Dendritic cell treated with granulocyte-macrophage colony-stimulating factor and Interleukin-4, amounts not matched to agents 40 ng/mL and 50 ng/mL, for 4 days (primary cell): Measurements from ENCODE around the gene LRCH4.
"Not testable (repeated sequence)": the region's sequence is repeated elsewhere in the genome, so short reads cannot be mapped to it uniquely, and the experiment has no call there.

Experiments
- H3K27ac Mint-ChIP-seq: one replicate; pipeline ENCODE4 v1.8.0; 2022; ENCODE audit warnings: mild to moderate bottlenecking, mixed read lengths
- H3K27me3 Mint-ChIP-seq: one replicate; pipeline ENCODE4 v1.8.0; 2022; ENCODE audit warnings: mild to moderate bottlenecking, mixed read lengths
- H3K36me3 Mint-ChIP-seq: one replicate; pipeline ENCODE4 v1.8.0; 2022; ENCODE audit warnings: low read depth, mixed read lengths
- H3K4me1 Mint-ChIP-seq: one replicate; pipeline ENCODE4 v1.8.0; 2022; ENCODE audit warnings: low read depth, mixed read lengths
- H3K4me3 Mint-ChIP-seq: one replicate; pipeline ENCODE4 v1.8.0; 2022; ENCODE audit warnings: mild to moderate bottlenecking, moderate library complexity, mixed read lengths
- H3K9me3 Mint-ChIP-seq: one replicate; pipeline ENCODE4 v1.8.0; 2022; ENCODE audit warnings: mixed read lengths
- intact Hi-C: fragments of 100-400 bp; cut with micrococcal nuclease; formaldehyde crosslinking; loops from one replicate; pipeline ENCODE4 v1.15.0; 2022

The LRCH4 gene

GRCh38 chr7:100572949-100573675 lies 12.8 kb downstream of the LRCH4 start:
- Mint-ChIP-seq H3K27ac (no peak overlapping the region), H3K36me3 (no peaks in the 10 kb centered on the region), H3K4me3 (no peak overlapping the region), H3K4me1 (peaks cover 61% of the 10 kb centered on the region), H3K27me3 (peaks cover 59% of the 10 kb centered on the region), H3K9me3 (no peaks in the 10 kb centered on the region)
- intact Hi-C loops = no loop called here

- Mint-ChIP-seq H3K4me3 (no peak overlapping the region), H3K27me3 (peaks cover 61% of the 10 kb centered on the region), H3K9me3 (no peaks in the 10 kb centered on the region), H3K27ac (peak overlapping the region; percentile 30), H3K4me1 (peaks cover 61% of the 10 kb centered on the region), H3K36me3 (no peaks in the 10 kb centered on the region)
- intact Hi-C loops = no loop called here
These were observed 13.5 kb downstream of the LRCH4 start for GRCh38 chr7:100572281-100572948.

GRCh38 chr7:100571829-100572116 lies 14.2 kb downstream of the LRCH4 start:
- H3K4me3 Mint-ChIP-seq = no peak overlapping the region
- intact Hi-C loops = no loop called here
- H3K27ac Mint-ChIP-seq = peak overlapping the region; percentile 30
- H3K4me1 Mint-ChIP-seq = peaks cover 61% of the 10 kb centered on the region
- H3K27me3 Mint-ChIP-seq = peaks cover 61% of the 10 kb centered on the region
- peaks cover 6% of the 10 kb centered on the region for H3K36me3 Mint-ChIP-seq
- no peaks in the 10 kb centered on the region for H3K9me3 Mint-ChIP-seq

GRCh38 chr7:100570954-100571828 lies 14.7 kb downstream of the LRCH4 start:
- Mint-ChIP-seq H3K27ac (no peak overlapping the region), H3K36me3 (peaks cover 12% of the 10 kb centered on the region), H3K4me1 (peaks cover 61% of the 10 kb centered on the region), H3K27me3 (peaks cover 61% of the 10 kb centered on the region), H3K4me3 (no peak overlapping the region), H3K9me3 (no peaks in the 10 kb centered on the region)
- intact Hi-C loops = no loop called here

GRCh38 chr7:100568896-100569844 lies 16.8 kb downstream of the LRCH4 start:
- H3K36me3 Mint-ChIP-seq = peaks cover 32% of the 10 kb centered on the region
- peak overlapping the region; percentile 59 for H3K4me3 Mint-ChIP-seq
- intact Hi-C loops = no loop called here
- H3K4me1 Mint-ChIP-seq = peaks cover 51% of the 10 kb centered on the region
- no peaks in the 10 kb centered on the region for H3K9me3 Mint-ChIP-seq
- peak overlapping the region; percentile 11 for H3K27ac Mint-ChIP-seq
- peaks cover 54% of the 10 kb centered on the region for H3K27me3 Mint-ChIP-seq

GRCh38 chr7:100568176-100568895 lies 17.6 kb downstream of the LRCH4 start:
- intact Hi-C loops = no loop called here
- Mint-ChIP-seq H3K4me1 (peaks cover 56% of the 10 kb centered on the region), H3K36me3 (peaks cover 41% of the 10 kb centered on the region), H3K4me3 (no peak overlapping the region), H3K27me3 (peaks cover 50% of the 10 kb centered on the region), H3K9me3 (no peaks in the 10 kb centered on the region), H3K27ac (no peak overlapping the region)

GRCh38 chr7:100567751-100568175 lies 18.2 kb downstream of the LRCH4 start:
- no peaks in the 10 kb centered on the region for H3K9me3 Mint-ChIP-seq
- H3K36me3 Mint-ChIP-seq = peaks cover 46% of the 10 kb centered on the region
- no peak overlapping the region for H3K4me3 Mint-ChIP-seq
- H3K27ac Mint-ChIP-seq = no peak overlapping the region
- intact Hi-C loops = no loop called here
- H3K4me1 Mint-ChIP-seq = peaks cover 50% of the 10 kb centered on the region
- peaks cover 44% of the 10 kb centered on the region for H3K27me3 Mint-ChIP-seq

- H3K4me3 Mint-ChIP-seq = no peak overlapping the region
These were observed 18.7 kb downstream of the LRCH4 start for GRCh38 chr7:100567031-100567730.

GRCh38 chr7:100566018-100566531 lies 19.9 kb downstream of the LRCH4 start:
- intact Hi-C loops = no loop called here
- Mint-ChIP-seq H3K27me3 (peaks cover 27% of the 10 kb centered on the region), H3K36me3 (peaks cover 63% of the 10 kb centered on the region), H3K4me3 (no peak overlapping the region), H3K27ac (no peak overlapping the region), H3K9me3 (no peaks in the 10 kb centered on the region), H3K4me1 (peaks cover 34% of the 10 kb centered on the region)

More at GRCh38 chr7:100567031-100567730, 18.7 kb downstream of the LRCH4 start:
- Mint-ChIP-seq H3K27me3 (peaks cover 38% of the 10 kb centered on the region), H3K36me3 (peaks cover 52% of the 10 kb centered on the region), H3K9me3 (no peaks in the 10 kb centered on the region), H3K27ac (no peak overlapping the region), H3K4me1 (peaks cover 45% of the 10 kb centered on the region)
- intact Hi-C loops = no loop called here

- Mint-ChIP-seq H3K4me3 (no peak overlapping the region), H3K9me3 (no peaks in the 10 kb centered on the region), H3K36me3 (peaks cover 72% of the 10 kb centered on the region), H3K27ac (no peak overlapping the region), H3K27me3 (peaks cover 20% of the 10 kb centered on the region), H3K4me1 (peaks cover 26% of the 10 kb centered on the region)
- intact Hi-C loops = loop anchor here (2.0 kb wide), 1 partner anchor 160 kb away; no protein-coding TSS in a partner anchor
These were observed 20.8 kb downstream of the LRCH4 start for GRCh38 chr7:100565133-100565571.

- H3K4me3 Mint-ChIP-seq, H3K27ac Mint-ChIP-seq, H3K9me3 Mint-ChIP-seq: not testable (repeated sequence)
- Mint-ChIP-seq H3K4me1 (peaks cover 18% of the 10 kb centered on the region), H3K36me3 (peaks cover 72% of the 10 kb centered on the region), H3K27me3 (peaks cover 12% of the 10 kb centered on the region)
- intact Hi-C loops = loop anchor here (1.0 to 5.0 kb wide), 3 partner anchors 24 to 160 kb away; partner anchors contain the start of gene GIGYF1
These were observed 21.5 kb downstream of the LRCH4 start for GRCh38 chr7:100564405-100564804.

GRCh38 chr7:100563809-100564400 lies 22.0 kb downstream of the LRCH4 start:
- Mint-ChIP-seq H3K36me3 (peaks cover 72% of the 10 kb centered on the region), H3K27me3 (peaks cover 7% of the 10 kb centered on the region), H3K4me1 (peaks cover 13% of the 10 kb centered on the region), H3K27ac (no peak overlapping the region), H3K9me3 (no peaks in the 10 kb centered on the region), H3K4me3 (no peak overlapping the region)
- intact Hi-C loops = loop anchor here (1.0 to 5.0 kb wide), 3 partner anchors 24 to 161 kb away; partner anchors contain the start of gene GIGYF1
